Panc1 (cell line): ENCODE measurements around the gene FAM228B. TPM values are rescaled to one million over a fixed set of nuclear protein-coding genes. Genes with fewer than 3 reads are reported as not detected.

Experiments used
- ATAC-seq: fragments of 200-7000 bp; cut with Tn5 transposase; 2 replicates; pipeline ENCODE4 v1.9.1; 2020; ENCODE audit warnings: mild to moderate bottlenecking, moderate library complexity
- BruUV-seq: library from RNA; stranded (reverse); fragments of 400-500 nt; replicated peaks from 2 replicates; lab custom pipeline; 2021; lab: Mats Ljungman, UMichigan
- CTCF ChIA-PET: fragments of 300-600 bp; sonication (Branson Sonifier 250); formaldehyde crosslinking; loops from one replicate; lab custom pipeline; 2022; ENCODE audit warnings: antibody characterized with exemption; lab: Charles Lee
- POLR2A ChIA-PET: fragments of 300-600 bp; sonication (Branson Sonifier 250); formaldehyde crosslinking; loops from one replicate; lab custom pipeline; 2022; ENCODE audit warnings: antibody characterized with exemption; lab: Charles Lee
- DNase-seq: peaks from one replicate; pipeline ENCODE4 v3.0.0-alpha.2; 2010; ENCODE audit warnings: low read depth, low spot score
- H3K27ac ChIP-seq: 2 replicates; pipeline ENCODE4 v1.5.1; 2011; ENCODE audit warnings: mild to moderate bottlenecking, low read length, inconsistent platforms
- H3K27me3 ChIP-seq: fragments of 200-500 bp; sonication (Bioruptor generic); 2 replicates; pipeline ENCODE4 v1.6.0; 2014; ENCODE audit warnings: low read length, inconsistent platforms; ENCODE audit not compliant: control insufficient read depth, insufficient read depth
- H3K36me3 ChIP-seq: fragments of 200-500 bp; sonication (Bioruptor generic); 2 replicates; pipeline ENCODE4 v1.5.1; 2014; ENCODE audit warnings: inconsistent platforms, mild to moderate bottlenecking, low read length, moderate library complexity; ENCODE audit not compliant: control insufficient read depth, insufficient read depth
- H3K4me1 ChIP-seq: 2 replicates; pipeline ENCODE4 v1.5.1; 2011; ENCODE audit warnings: inconsistent platforms, mild to moderate bottlenecking, low read length, moderate library complexity; ENCODE audit not compliant: control insufficient read depth, insufficient read depth
- H3K4me3 ChIP-seq, 2 experiments: 2 replicates each; pipeline ENCODE4 v1.5.1; 2011 to 2012; ENCODE audit warnings: low read depth in 2 of 2, low read length in 2 of 2, mild to moderate bottlenecking in 2 of 2, inconsistent platforms in 1 of 2, moderate library complexity in 1 of 2
- H3K9me3 ChIP-seq: fragments of 200-500 bp; sonication (Bioruptor generic); 2 replicates; pipeline ENCODE4 v1.5.1; 2014; ENCODE audit warnings: low read depth, mild to moderate bottlenecking, inconsistent platforms, low read length, moderate library complexity; ENCODE audit not compliant: control insufficient read depth, insufficient read depth
- POLR2AphosphoS5 ChIP-seq: IDR thresholded peaks from 2 replicates; pipeline ENCODE4 v1.6.1; 2012; ENCODE audit warnings: mild to moderate bottlenecking, low read depth, low read length, moderate library complexity
- SIN3A ChIP-seq: IDR thresholded peaks from 2 replicates; pipeline ENCODE4 v1.6.1; 2012; ENCODE audit warnings: low read depth, mild to moderate bottlenecking, low read length, moderate library complexity, borderline replicate concordance; ENCODE audit not compliant: insufficient read depth
- TCF7L2 ChIP-seq: IDR thresholded peaks from 2 replicates; pipeline ENCODE4 v1.6.1; 2011; ENCODE audit warnings: mild to moderate bottlenecking, low read depth, low read length, inconsistent platforms
- in situ Hi-C: cut with HindIII; loops from 2 replicates; pipeline ENCODE4 v1.10.0; 2016; ENCODE audit warnings: low sequenced_read_pairs, low pct_unique_long_range_greater_than_20kb
- intact Hi-C: fragments of 100-400 bp; cut with micrococcal nuclease; formaldehyde crosslinking; loops from one replicate; pipeline ENCODE4 v1.10.0; 2022; ENCODE audit not compliant: unreplicated experiment
- total RNA-seq: library from RNA; stranded (reverse); gene quantifications from one replicate; pipeline ENCODE4 v1.2.1, GENCODE V29; 2021; ENCODE audit not compliant: unreplicated experiment
- TF ChIP-seq, protein P1 (sequence below): fragments of 450-650 bp; IDR thresholded peaks from 2 replicates; pipeline ENCODE4 v1.5.1; 2017; ENCODE audit warnings: mild to moderate bottlenecking
- TF ChIP-seq, protein P2 (sequence below), 2 experiments: IDR thresholded peaks; 2 replicates each; pipeline ENCODE4 v1.6.1; 2011 to 2012; ENCODE audit warnings: low read depth in 2 of 2, control low read depth in 1 of 2, low read length in 1 of 2, mild to moderate bottlenecking in 1 of 2, moderate library complexity in 1 of 2; ENCODE audit not compliant: insufficient read depth in 1 of 2

Gene FAM228B
- total RNA-seq, 1 experiment from 2014 or later, result 23.0 TPM

DNA sequence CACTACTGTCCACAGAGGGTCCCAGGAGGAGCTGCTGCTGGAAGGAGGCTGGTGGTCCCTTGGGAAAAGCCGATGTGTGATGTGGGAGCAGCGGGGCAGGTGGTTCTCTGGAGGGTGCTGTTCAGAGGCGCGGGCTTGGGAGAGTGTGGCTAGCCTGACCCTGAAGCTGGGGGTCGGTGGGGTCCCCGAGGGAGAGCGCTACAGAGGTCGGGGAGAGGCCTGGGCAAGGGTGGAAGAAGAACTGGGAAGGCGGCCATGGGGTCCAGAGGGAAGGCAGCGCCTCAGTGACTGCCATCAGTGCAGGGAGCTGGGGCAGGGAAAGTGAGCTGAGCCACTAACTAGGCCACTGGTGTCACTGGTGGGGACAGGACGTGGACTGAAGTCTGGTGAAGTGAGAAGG is 84.1 kb downstream of the FAM228B start:
- peaks cover 2% of the 10 kb centered on the region; the same call in 1 of the 2 replicates for H3K36me3 ChIP-seq
- intact Hi-C loops, result no loop called here
- BruUV-seq, result no TSS peak
- POLR2A ChIA-PET, result interaction anchor here (0.5 kb wide), 1 partner anchor 65 kb away, joined by 3 read pairs; no protein-coding TSS in a partner anchor
- no peak overlapping the region for H3K27ac ChIP-seq
- CTCF ChIA-PET, result no interaction called here
- TF ChIP-seq, protein P1, sequence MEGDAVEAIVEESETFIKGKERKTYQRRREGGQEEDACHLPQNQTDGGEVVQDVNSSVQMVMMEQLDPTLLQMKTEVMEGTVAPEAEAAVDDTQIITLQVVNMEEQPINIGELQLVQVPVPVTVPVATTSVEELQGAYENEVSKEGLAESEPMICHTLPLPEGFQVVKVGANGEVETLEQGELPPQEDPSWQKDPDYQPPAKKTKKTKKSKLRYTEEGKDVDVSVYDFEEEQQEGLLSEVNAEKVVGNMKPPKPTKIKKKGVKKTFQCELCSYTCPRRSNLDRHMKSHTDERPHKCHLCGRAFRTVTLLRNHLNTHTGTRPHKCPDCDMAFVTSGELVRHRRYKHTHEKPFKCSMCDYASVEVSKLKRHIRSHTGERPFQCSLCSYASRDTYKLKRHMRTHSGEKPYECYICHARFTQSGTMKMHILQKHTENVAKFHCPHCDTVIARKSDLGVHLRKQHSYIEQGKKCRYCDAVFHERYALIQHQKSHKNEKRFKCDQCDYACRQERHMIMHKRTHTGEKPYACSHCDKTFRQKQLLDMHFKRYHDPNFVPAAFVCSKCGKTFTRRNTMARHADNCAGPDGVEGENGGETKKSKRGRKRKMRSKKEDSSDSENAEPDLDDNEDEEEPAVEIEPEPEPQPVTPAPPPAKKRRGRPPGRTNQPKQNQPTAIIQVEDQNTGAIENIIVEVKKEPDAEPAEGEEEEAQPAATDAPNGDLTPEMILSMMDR, result no peak
- TF ChIP-seq SIN3A, result no peak
- no peak for TF ChIP-seq TCF7L2
- TF ChIP-seq POLR2AphosphoS5, result no peak
- TF ChIP-seq, protein P2, sequence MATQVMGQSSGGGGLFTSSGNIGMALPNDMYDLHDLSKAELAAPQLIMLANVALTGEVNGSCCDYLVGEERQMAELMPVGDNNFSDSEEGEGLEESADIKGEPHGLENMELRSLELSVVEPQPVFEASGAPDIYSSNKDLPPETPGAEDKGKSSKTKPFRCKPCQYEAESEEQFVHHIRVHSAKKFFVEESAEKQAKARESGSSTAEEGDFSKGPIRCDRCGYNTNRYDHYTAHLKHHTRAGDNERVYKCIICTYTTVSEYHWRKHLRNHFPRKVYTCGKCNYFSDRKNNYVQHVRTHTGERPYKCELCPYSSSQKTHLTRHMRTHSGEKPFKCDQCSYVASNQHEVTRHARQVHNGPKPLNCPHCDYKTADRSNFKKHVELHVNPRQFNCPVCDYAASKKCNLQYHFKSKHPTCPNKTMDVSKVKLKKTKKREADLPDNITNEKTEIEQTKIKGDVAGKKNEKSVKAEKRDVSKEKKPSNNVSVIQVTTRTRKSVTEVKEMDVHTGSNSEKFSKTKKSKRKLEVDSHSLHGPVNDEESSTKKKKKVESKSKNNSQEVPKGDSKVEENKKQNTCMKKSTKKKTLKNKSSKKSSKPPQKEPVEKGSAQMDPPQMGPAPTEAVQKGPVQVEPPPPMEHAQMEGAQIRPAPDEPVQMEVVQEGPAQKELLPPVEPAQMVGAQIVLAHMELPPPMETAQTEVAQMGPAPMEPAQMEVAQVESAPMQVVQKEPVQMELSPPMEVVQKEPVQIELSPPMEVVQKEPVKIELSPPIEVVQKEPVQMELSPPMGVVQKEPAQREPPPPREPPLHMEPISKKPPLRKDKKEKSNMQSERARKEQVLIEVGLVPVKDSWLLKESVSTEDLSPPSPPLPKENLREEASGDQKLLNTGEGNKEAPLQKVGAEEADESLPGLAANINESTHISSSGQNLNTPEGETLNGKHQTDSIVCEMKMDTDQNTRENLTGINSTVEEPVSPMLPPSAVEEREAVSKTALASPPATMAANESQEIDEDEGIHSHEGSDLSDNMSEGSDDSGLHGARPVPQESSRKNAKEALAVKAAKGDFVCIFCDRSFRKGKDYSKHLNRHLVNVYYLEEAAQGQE (IDR thresholded peaks at IDR 0.05; ENCODE audit: insufficient read depth in 1 of 2, low read depth in 2 of 2, low read length in 1 of 2), result no peak
- no peak overlapping the region for H3K4me3 ChIP-seq
- no peaks in the 10 kb centered on the region for H3K27me3 ChIP-seq
- H3K4me1 ChIP-seq, result no peaks in the 10 kb centered on the region
- in situ Hi-C loops, result no loop called here
- DNase-seq (no peak), ATAC-seq (no peak)
- H3K9me3 ChIP-seq, result no peaks in the 10 kb centered on the region

DNA sequence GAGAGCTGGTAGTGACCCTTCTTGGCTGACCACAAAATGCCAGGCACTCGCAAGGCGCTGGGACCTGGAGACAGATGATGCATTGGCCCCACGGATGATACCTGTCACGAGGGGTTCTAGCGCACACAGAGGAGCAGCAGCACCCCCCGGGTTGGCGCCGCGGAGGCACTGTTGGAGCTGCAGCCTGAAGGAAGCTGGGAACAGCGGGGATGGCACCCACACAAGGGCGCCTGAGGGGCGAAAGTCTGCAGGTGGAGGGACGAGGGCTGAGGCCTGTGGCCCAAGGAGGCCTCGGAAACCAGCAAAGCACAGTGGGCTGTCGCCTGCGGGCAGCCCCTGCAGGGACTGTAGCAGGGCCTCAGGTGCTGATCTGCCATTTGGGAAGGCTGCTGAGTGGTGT is 85.2 kb downstream of the FAM228B start:
- Histone ChIP-seq H3K27ac (no peak overlapping the region), H3K4me1 (no peaks in the 10 kb centered on the region), H3K9me3 (no peaks in the 10 kb centered on the region), H3K27me3 (no peaks in the 10 kb centered on the region), H3K36me3 (peaks cover 2% of the 10 kb centered on the region; the same call in 1 of the 2 replicates), H3K4me3 (no peak overlapping the region)
- POLR2A ChIA-PET, result no interaction called here
- CTCF ChIA-PET, result no interaction called here
- in situ Hi-C loops (no loop called here), intact Hi-C loops (no loop called here)
- ATAC-seq, result no peak
- DNase-seq, result no peak
- no TSS peak for BruUV-seq
- TF ChIP-seq, protein P1, result no peak
- TF ChIP-seq POLR2AphosphoS5 (no peak), SIN3A (no peak), TCF7L2 (no peak)
- TF ChIP-seq, protein P2 (IDR thresholded peaks at IDR 0.05; ENCODE audit: insufficient read depth in 1 of 2, low read depth in 2 of 2, low read length in 1 of 2), result no peak
